GM18517 (cell line): ENCODE results near the gene PLXNA2.

Experiments
- ATAC-seq: cut with Tn5 transposase; IDR thresholded peaks from one replicate; pipeline ENCODE4 v1.9.1; 2021; ENCODE audit warnings: mild to moderate bottlenecking, moderate library complexity; ENCODE audit not compliant: unreplicated experiment

Gene PLXNA2

GRCh38 chr1:208052926-208053407 is 191.2 kb downstream of the PLXNA2 start:
- ATAC-seq, result no peak

- no peak for ATAC-seq
Measured at GRCh38 chr1:208052135-208052534, 192.0 kb downstream of the PLXNA2 start.

GRCh38 chr1:208051651-208052050 is 192.5 kb downstream of the PLXNA2 start:
- no peak for ATAC-seq

GRCh38 chr1:208048904-208049303 is 195.3 kb downstream of the PLXNA2 start:
- ATAC-seq, result no peak

- ATAC-seq, result no peak
Measured at GRCh38 chr1:208047975-208048374, 196.2 kb downstream of the PLXNA2 start.

GRCh38 chr1:208047476-208047934 is 196.7 kb downstream of the PLXNA2 start:
- no peak for ATAC-seq

- ATAC-seq, result no peak
Measured at GRCh38 chr1:208045463-208046260, 198.5 kb downstream of the PLXNA2 start.

- no peak for ATAC-seq
Measured at GRCh38 chr1:208044589-208045462, 199.4 kb downstream of the PLXNA2 start.

GRCh38 chr1:208043691-208044181 is 200.4 kb downstream of the PLXNA2 start:
- ATAC-seq, result no peak

- no peak for ATAC-seq
Measured at GRCh38 chr1:208042868-208043267, 201.3 kb downstream of the PLXNA2 start.

- no peak for ATAC-seq
Measured at GRCh38 chr1:208042041-208042615, 202.1 kb downstream of the PLXNA2 start.

GRCh38 chr1:208041505-208041904 is 202.7 kb downstream of the PLXNA2 start:
- no peak for ATAC-seq

- no peak for ATAC-seq
Measured at GRCh38 chr1:208040821-208041297, 203.3 kb downstream of the PLXNA2 start.

GRCh38 chr1:208039536-208040332 is 204.4 kb downstream of the PLXNA2 start:
- no peak for ATAC-seq

GRCh38 chr1:208038303-208038702 is 205.9 kb downstream of the PLXNA2 start:
- no peak for ATAC-seq

GRCh38 chr1:208036918-208037766 is 207.0 kb downstream of the PLXNA2 start:
- ATAC-seq, result no peak

- ATAC-seq, result no peak
Measured at GRCh38 chr1:208036106-208036808, 207.9 kb downstream of the PLXNA2 start.

- ATAC-seq, result no peak
Measured at GRCh38 chr1:208034135-208034534, 210.0 kb downstream of the PLXNA2 start.

GRCh38 chr1:208033236-208033635 is 210.9 kb downstream of the PLXNA2 start:
- no peak for ATAC-seq
